Adrenal gland (tissue), 5 donors: ENCODE results near the gene DDX5.

ENCODE experiments used
- POLR2A ChIP-seq, 2 donors: fragments of 450-650 bp; IDR thresholded peaks; one replicate each; pipeline ENCODE4 v1.6.1; 2017; ENCODE audit warnings: antibody characterized with exemption in 2 of 2, mild to moderate bottlenecking in 2 of 2, moderate library complexity in 1 of 2
- TF ChIP-seq, protein P1 (sequence below), 6 experiments: fragments of 450-650 bp in 4 of 6; fragments of 200-600 bp in 2 of 6; sonication (generic) in 1 of 6; IDR thresholded peaks; 1 replicate in 5 of 6; 2 replicates in 1 of 6; pipeline versions ENCODE4 v1.5.1 to v1.8.0; 2016 to 2021; ENCODE audit warnings: antibody characterized with exemption in 6 of 6, mild to moderate bottlenecking in 2 of 6, moderate library complexity in 1 of 6
- donor health status: DM: no; HTN: no; CAD: no.

DNA sequence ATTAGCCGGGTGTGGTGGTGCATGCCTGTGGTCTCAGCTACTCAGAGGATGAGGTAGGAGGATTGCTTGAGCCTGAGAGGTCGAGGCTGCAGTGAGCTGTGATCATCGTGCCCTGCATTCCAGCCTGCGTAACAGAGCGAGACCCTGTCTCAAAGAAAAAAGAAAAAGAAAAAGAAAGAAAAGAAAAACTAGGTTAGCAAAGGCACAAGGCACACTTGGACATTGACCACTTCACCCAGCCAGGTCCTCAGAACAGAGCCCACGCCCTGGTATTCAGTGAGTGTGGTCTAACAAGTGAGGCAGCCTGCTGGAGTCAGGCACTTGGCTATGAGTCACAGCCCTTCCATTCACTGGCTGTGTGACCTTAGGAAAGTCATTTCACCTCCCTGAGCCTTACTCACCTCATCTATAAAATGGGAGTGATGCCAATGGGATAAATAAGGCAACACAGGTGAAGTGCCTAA lies 46.8 kb downstream of the DDX5 start:
- TF ChIP-seq, protein P1, sequence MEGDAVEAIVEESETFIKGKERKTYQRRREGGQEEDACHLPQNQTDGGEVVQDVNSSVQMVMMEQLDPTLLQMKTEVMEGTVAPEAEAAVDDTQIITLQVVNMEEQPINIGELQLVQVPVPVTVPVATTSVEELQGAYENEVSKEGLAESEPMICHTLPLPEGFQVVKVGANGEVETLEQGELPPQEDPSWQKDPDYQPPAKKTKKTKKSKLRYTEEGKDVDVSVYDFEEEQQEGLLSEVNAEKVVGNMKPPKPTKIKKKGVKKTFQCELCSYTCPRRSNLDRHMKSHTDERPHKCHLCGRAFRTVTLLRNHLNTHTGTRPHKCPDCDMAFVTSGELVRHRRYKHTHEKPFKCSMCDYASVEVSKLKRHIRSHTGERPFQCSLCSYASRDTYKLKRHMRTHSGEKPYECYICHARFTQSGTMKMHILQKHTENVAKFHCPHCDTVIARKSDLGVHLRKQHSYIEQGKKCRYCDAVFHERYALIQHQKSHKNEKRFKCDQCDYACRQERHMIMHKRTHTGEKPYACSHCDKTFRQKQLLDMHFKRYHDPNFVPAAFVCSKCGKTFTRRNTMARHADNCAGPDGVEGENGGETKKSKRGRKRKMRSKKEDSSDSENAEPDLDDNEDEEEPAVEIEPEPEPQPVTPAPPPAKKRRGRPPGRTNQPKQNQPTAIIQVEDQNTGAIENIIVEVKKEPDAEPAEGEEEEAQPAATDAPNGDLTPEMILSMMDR (IDR thresholded peaks at IDR 0.05) = no peak
- TF ChIP-seq POLR2A (IDR thresholded peaks at IDR 0.05) = no peak
